Measurements from ENCODE around the gene SPAG17.

- TF ChIP-seq CTCF (conservative IDR thresholded peaks at IDR 0.05; ENCODE audit: low read depth in 2 of 2): peak; percentile 49 to 65
- TF ChIP-seq POLR2AphosphoS5 (IDR thresholded peaks at IDR 0.05; ENCODE audit: low read depth): no peak
- no peak for TF ChIP-seq ZNF114 (CRISPR knock-in tag; IDR thresholded peaks at IDR 0.05)
- TF ChIP-seq EZH2 (IDR thresholded peaks at IDR 0.05; ENCODE audit: low read depth, unreplicated experiment): no peak
- TF ChIP-seq REST (IDR thresholded peaks at IDR 0.05; ENCODE audit: unreplicated experiment): no peak
- TF ChIP-seq ZNF331 (CRISPR knock-in tag; IDR thresholded peaks at IDR 0.05; ENCODE audit: low read depth): no peak
- TF ChIP-seq EZH2phosphoT487 (IDR thresholded peaks at IDR 0.05; ENCODE audit: unreplicated experiment): no peak
- TF ChIP-seq ETS1 (IDR thresholded peaks at IDR 0.05): no peak
- TF ChIP-seq CREB1 (CRISPR knock-in tag; IDR thresholded peaks at IDR 0.05; ENCODE audit: low read depth): peak; percentile 78
- TF ChIP-seq STAT1 (IDR thresholded peaks at IDR 0.05; ENCODE audit: unreplicated experiment): no peak
- TF ChIP-seq JUNB (IDR thresholded peaks at IDR 0.05; ENCODE audit: unreplicated experiment): no peak
Measured at GRCh38 chr1:118185084-118185832, at the start of gene SPAG17.
